ENCODE results near the gene CORO1C.

The CORO1C gene

GRCh38 chr12:108696111-108696995 lies 35.0 kb downstream of the CORO1C start:
- DNase-seq = peak; percentile 24

GRCh38 chr12:108694812-108695278 lies 36.5 kb downstream of the CORO1C start:
- no peak for DNase-seq

- no peak for DNase-seq
Measured at GRCh38 chr12:108693751-108694150, 37.6 kb downstream of the CORO1C start.

GRCh38 chr12:108693186-108693730 lies 38.1 kb downstream of the CORO1C start:
- DNase-seq = no peak

- DNase-seq = no peak
Measured at GRCh38 chr12:108691998-108692808, 39.1 kb downstream of the CORO1C start.

DNA sequence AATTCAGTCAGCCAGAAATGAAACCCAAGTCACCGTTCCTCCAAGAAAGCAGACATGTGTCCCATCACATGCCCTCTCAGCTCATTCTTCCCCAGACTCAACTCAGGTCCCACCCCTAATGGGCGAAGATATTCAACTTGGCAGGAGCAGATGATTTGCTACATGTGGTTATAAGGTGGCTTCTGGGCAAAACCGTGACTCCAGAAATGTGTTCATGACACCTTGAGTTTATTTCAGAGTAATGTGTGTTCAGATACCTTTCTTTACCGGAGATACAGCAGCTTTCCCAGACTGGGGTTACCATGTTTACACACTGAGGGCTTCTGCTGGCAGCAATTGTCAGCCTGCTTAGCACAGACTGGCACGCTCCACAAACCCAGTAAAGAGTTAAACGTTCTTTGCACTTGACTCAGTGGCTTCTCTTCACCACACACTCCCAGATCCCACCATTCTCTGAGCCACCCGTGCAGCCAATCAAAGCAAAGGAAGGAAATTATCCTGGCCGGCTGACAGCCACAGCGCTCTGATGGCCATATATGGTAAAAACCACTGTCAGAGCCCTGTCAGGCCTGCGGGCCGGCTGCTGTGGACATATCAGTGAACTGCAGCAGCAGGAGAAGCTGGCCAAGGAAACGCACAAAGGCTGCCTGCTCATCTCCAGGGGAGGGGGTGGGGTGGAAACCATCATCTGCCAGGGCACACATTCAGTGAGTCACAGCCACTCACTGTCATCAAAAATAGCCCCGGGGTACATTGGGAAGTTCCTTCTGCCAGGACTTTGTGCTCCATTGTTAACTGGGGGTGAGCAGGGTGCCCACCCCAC lies 39.9 kb downstream of the CORO1C start:
- peak; percentile 73 for DNase-seq

DNA sequence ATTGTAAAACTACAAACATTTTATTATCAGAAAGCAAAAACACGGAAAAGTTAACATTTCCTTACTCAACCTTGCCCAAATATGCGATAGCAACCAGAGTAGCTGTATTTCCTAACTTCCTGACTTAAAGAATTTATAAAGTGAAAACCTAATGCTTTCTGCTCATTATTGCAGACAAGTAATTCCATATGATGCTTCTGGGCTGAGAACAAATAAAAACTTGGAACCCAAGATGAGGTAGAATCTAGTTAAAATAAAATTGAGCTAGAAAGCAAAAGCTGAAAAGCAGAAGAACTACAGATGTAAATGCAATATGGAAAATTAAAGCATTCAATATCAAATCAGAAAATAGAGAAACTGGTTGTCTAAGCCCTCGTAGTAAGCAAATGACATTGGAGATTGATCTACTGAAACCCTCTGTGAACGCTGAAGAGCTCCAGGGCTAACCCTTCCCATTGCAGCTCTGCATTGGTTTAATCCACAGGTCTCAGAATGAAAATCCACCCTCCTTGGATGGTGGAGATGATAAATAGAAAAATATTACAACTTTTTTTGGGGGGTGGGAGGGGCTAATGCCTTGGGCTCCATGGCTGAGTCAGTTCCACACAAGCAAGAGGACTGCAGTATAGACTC lies 40.7 kb downstream of the CORO1C start:
- DNase-seq = no peak

DNA sequence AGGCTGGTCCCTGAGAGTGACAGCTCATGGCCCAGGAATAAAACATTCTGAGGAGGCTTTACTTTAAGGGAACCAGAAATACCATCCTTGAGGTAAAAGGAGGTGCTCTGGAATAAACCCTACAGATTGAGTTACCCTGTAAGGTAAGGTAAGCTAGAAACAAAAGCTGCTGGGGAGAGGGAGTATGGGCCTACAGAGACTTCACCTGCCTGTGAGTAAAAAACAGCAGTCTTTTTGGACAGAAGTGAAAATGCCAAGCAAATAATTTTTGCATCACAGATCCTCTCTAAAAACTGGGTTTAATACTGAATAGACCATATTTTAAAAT lies 41.2 kb downstream of the CORO1C start:
- no peak for DNase-seq

GRCh38 chr12:108689314-108690190 lies 41.8 kb downstream of the CORO1C start:
- DNase-seq = peak; percentile 33

DNA sequence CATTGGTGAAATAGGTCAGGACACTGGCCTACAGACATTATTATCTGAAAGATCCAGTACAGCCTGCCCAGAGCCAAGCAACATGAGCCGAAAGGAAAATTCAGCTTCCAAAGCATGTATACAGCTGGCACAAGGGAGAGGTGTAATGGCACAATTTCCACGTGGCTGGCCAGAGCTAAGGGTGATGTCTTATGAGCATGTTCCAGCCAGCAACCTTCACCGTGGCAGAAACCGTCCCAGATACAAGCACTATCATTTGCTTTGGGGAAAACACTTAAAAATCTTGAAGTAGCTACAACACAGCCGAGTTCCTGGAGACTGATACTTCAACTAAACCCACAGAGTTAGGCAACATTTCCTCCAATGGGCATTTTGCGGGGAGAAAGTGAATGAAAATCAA lies 44.5 kb downstream of the CORO1C start:
- DNase-seq = no peak

DNA sequence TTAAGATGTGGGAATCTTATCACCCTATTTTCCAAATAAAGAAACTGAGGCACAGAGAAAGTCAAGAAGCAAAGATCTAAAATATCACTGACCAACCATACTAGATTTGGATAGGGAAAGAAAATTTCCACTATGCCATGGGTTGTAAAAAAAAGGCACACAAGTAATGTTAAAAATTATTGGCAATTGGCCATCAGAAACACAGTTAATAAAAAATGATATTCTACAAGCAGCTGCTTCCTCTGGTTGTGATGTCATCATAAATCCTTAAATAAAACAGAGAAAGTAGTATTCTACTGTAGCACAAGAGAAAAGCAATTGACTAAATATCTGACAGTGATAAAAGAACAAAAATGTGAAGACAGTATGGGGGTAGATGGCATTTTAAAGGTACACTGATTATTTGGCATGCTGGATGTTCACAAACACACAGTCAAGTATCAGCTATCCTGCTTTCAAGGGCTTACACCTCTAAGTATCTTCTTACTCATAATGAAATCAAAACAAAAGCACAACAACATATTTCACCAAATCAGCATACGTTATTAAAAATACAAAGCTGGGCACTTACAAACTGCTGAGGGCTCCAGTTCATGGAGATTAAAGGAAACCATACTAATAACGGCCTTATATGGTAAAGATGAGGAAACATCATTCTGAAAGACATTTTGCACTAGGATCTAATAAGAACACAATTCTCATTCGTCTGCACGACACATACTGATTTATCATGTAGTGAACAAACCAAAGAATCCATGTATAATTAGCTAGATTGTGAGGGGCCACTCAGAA lies 45.7 kb downstream of the CORO1C start:
- DNase-seq = no peak

DNA sequence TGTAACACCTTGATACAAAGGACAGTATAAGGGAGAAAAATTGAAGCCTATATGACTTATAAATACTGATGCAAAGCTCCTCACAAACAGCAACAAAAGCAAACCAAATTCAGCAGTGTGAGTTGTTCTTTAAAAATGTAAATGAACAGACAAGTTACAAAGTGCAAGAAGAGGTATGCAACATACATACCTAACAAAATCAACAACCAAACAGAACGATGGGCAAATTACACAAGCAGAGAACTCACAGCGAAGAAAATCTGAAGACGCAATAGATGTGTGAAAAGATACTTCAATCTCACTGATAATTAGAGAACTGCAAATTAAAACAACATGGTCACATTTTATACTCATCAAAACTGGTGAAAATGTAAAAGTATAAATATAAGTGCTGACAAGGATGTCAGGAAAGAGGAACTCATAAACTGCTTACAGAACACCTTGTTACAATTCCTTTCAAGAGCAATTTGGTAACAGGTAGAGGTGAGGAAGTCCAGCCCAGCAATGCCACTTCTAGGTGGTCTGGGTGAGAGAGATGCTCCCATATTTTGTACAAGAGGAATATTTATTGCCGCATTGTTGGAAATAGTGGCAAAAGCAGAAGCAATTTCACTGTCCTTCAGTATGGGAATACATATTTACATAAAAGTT lies 47.3 kb downstream of the CORO1C start:
- no peak for DNase-seq

- DNase-seq = no peak
Measured at GRCh38 chr12:108681317-108681716, 50.0 kb downstream of the CORO1C start.

- no peak for DNase-seq
Measured at GRCh38 chr12:108679106-108679681, 52.1 kb downstream of the CORO1C start.

- DNase-seq = no peak
Measured at GRCh38 chr12:108678104-108678730, 53.1 kb downstream of the CORO1C start.

DNA sequence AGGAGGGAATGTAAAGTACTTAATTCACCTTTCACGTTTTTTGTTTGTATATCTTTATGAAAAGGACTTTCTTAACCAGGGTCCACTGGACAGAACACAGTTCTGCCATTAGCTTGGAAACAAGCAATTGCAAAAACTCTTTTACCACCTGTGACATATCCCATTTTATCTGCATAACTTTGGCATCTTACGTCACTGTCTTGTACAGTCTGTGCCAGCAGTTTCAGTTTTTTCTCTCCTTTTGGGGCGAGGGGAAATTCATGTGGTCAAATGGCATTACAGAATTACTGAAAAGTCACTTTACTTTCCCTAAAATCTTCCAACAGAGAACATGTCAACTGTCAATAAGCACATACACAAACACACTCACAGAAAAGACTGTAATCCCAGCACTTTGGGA lies 53.9 kb downstream of the CORO1C start:
- no peak for DNase-seq

DNA sequence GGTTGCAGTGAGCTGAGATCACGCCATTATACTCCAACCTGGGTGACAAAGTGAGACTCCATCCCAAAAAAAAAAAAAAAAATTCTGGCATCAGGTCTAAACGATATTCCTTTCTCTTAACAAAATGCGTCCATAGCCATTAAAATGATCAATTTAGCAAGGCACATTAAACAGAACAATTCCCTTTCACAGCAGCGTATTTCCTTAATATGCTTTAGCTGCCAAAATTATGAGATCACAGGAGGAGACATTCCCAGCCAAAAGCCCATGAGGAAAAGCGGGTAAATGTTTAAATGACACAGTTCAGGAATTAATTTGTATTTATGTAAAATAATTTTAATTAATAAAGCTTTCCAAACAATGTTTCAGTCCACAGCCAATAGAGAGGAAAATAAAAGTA lies 54.6 kb downstream of the CORO1C start:
- no peak for DNase-seq

DNA sequence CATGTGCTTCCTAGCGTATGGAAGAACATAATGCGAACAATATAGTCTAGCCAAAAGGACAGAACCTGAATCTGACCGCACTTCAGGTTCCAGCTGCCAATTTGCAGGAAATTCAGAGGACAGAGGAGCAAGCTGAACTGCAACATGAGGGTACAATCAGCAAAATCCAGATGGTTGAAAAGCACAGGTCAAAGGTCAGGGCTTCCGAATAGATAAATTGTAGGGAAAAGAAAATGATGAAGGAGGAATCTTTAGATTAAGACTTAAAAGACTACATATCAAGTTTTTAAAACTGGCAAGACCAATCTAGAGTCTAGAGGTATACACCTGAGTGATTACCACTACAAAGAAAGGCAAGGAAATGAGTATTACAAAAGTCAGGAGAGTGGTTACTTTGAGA lies 55.5 kb downstream of the CORO1C start:
- DNase-seq = no peak

DNA sequence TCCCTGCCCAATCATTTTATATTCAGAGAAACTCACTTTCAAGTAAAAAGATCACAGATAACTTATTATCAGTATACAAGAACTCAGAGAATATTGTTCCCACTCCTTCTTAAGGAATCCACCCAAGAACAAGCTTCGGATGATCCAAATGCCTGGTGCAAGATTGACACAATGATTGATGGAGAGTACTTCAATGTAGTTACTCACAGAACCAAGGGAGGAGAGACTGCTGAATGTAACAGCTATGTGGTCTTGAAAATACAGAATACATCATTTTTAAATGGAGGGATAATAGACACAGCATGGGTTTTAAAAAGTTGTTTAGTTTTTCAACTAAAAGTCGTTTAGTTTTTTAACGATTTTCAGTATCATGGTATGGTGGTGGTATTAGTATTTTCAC lies 59.3 kb downstream of the CORO1C start:
- no peak for DNase-seq

All from CD4-positive, alpha-beta T cell treated with Interleukin-4 for 4 hours (primary cell).